ENCODE data around the gene RUFY4. TPM values are rescaled to one million over a fixed set of nuclear protein-coding genes. Genes with fewer than 3 reads are reported as not detected.

Gene RUFY4
- total and polyA plus RNA-seq, 9 of the 15 experiments (the other 6 are each of a cell fraction or from before 2014, with no cell fraction given): not detected

DNA sequence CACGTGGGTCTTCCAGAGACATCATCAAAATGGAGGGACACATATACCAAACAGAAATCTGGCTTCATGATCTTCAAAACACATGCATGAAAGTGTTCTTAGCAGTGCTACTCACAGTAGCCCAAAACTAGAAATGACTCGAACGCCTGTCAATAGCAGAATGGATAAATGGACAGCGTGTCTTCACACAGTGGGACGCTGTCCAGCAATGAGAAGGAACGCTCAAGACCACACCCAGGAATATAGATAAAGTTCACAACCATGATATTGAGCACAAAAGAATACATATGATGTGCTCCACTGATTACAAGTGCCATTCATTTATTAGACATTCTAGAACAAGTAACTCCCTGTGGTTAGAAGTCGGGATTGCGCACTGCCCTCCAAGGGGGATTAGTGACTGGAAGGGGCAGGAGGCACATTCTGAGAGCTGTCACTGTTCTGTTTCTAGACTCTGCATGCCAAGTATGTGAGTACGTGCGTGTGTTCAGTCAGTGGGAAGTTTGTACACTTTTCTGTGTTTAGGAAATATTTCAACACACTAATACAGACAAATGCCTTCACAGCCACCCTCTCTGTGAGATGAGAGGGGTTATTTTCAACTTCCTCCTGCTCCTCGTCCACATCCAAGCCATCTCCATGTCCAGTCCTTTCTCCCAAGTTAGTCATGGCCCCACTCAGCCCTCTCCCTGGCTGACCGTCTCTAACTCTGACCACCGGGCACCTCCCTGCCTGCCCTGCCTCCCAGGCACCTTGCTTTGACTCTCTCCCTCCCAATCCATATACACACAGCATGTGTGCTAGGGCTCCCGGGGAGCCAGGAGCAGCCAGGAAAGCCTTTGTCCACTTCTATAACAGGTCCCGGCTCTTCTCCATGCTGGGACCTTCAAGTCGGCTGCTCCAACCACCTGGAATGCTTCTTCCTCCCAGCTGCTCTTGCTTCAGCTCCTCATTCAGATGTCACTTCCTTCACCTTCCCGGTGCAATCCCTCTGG, 39.4 kb upstream of the RUFY4 start:
- FAIRE-seq (no peak), ATAC-seq (no peak), DNase-seq (ENCODE audit: extremely low read depth in 1 of 4, low spot score in 3 of 4) (no peak)
- no peaks in the 10 kb centered on the region for H4K20me1 ChIP-seq (replicated peaks; ENCODE audit: control insufficient read depth, insufficient read depth, low read length)
- POLR2A ChIA-PET: no interaction called here
- no peak overlapping the region for H3K4me2 ChIP-seq (ENCODE audit: insufficient read depth, low read length)
- under 1% methylated on average over 17 of the region's 17 CpGs for WGBS (ENCODE audit: insufficient coverage, low coverage, missing lambda C conversion rate)
- no TSS peak for BruUV-seq (replicated peaks)
- H2AFZ ChIP-seq (ENCODE audit: low read depth, low read length): no peak overlapping the region
- H3K9me3 ChIP-seq (replicated peaks; ENCODE audit: control insufficient read depth, insufficient read depth, low read depth, low read length): no peaks in the 10 kb centered on the region
- H3K79me2 ChIP-seq (ENCODE audit: control insufficient read depth, insufficient read depth, low read length): no peaks in the 10 kb centered on the region
- H3K27ac ChIP-seq (ENCODE audit: extremely low read depth, low read depth, low read length): no peak overlapping the region
- H3K4me3 ChIP-seq: no peak overlapping the region
- H3K27me3 ChIP-seq (ENCODE audit: control insufficient read depth in 2 of 2, insufficient read depth in 2 of 2, low read length in 2 of 2): peaks cover 0 to 30% of the 10 kb centered on the region in 2 experiments; a peak in 1 of 5 replicates
- in situ Hi-C loops (cut with MboI) (no loop called here), intact Hi-C loops (cut with micrococcal nuclease) (loop anchor here (5.0 kb wide), 1 partner anchor 32 kb away; no protein-coding TSS in a partner anchor)
- CTCF ChIA-PET (ENCODE audit: low intra/inter-chr PET ratio): no interaction called here
- H3K9me1 ChIP-seq (ENCODE audit: control insufficient read depth, insufficient read depth, low read length): no peaks in the 10 kb centered on the region
- H3K4me1 ChIP-seq (replicated peaks in 1 of 2; ENCODE audit: control insufficient read depth in 2 of 2, insufficient read depth in 2 of 2, low read length in 2 of 2): peaks cover 0 to 4% of the 10 kb centered on the region in 2 experiments; a peak in 1 of 5 replicates
- H3K9ac ChIP-seq (ENCODE audit: insufficient read depth in 1 of 2, low read depth in 2 of 2, low read length in 2 of 2): no peak overlapping the region
- H3K36me3 ChIP-seq (ENCODE audit: control insufficient read depth, insufficient read depth, low read length): no peaks in the 10 kb centered on the region
- TF ChIP-seq SLC30A9 (CRISPR knock-in tag; IDR thresholded peaks at IDR 0.05) (no peak), ZBTB17 (CRISPR knock-in tag; IDR thresholded peaks at IDR 0.05) (no peak), C11orf30 (IDR thresholded peaks at IDR 0.05; ENCODE audit: low read depth) (no peak), BMI1 (IDR thresholded peaks at IDR 0.05; ENCODE audit: low read length) (no peak)
- TF ChIP-seq, protein P1, sequence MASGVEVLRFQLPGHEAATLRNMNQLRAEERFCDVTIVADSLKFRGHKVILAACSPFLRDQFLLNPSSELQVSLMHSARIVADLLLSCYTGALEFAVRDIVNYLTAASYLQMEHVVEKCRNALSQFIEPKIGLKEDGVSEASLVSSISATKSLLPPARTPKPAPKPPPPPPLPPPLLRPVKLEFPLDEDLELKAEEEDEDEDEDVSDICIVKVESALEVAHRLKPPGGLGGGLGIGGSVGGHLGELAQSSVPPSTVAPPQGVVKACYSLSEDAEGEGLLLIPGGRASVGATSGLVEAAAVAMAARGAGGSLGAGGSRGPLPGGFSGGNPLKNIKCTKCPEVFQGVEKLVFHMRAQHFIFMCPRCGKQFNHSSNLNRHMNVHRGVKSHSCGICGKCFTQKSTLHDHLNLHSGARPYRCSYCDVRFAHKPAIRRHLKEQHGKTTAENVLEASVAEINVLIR (CRISPR knock-in tag; IDR thresholded peaks at IDR 0.05): no peak
- TF ChIP-seq, protein P2, sequence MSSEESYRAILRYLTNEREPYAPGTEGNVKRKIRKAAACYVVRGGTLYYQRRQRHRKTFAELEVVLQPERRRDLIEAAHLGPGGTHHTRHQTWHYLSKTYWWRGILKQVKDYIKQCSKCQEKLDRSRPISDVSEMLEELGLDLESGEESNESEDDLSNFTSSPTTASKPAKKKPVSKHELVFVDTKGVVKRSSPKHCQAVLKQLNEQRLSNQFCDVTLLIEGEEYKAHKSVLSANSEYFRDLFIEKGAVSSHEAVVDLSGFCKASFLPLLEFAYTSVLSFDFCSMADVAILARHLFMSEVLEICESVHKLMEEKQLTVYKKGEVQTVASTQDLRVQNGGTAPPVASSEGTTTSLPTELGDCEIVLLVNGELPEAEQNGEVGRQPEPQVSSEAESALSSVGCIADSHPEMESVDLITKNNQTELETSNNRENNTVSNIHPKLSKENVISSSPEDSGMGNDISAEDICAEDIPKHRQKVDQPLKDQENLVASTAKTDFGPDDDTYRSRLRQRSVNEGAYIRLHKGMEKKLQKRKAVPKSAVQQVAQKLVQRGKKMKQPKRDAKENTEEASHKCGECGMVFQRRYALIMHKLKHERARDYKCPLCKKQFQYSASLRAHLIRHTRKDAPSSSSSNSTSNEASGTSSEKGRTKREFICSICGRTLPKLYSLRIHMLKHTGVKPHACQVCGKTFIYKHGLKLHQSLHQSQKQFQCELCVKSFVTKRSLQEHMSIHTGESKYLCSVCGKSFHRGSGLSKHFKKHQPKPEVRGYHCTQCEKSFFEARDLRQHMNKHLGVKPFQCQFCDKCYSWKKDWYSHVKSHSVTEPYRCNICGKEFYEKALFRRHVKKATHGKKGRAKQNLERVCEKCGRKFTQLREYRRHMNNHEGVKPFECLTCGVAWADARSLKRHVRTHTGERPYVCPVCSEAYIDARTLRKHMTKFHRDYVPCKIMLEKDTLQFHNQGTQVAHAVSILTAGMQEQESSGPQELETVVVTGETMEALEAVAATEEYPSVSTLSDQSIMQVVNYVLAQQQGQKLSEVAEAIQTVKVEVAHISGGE (CRISPR knock-in tag; IDR thresholded peaks at IDR 0.05): no peak

Data from K562 (cell line).